LNCAP (cell line): ENCODE measurements around the gene SCUBE2.

Experiments
- CTCF ChIP-seq: fragments of 450-650 bp; IDR thresholded peaks from 2 replicates; pipeline ENCODE4 v1.5.1; 2017; ENCODE audit warnings: mild to moderate bottlenecking

SCUBE2 gene

GRCh38 chr11:9099617-9100016, 8.2 kb upstream of the SCUBE2 start:
- TF ChIP-seq CTCF: no peak

GRCh38 chr11:9096427-9096826, 5.0 kb upstream of the SCUBE2 start:
- no peak for TF ChIP-seq CTCF

GRCh38 chr11:9095421-9095820, 4.0 kb upstream of the SCUBE2 start:
- TF ChIP-seq CTCF: no peak; the same call in 1 of the 2 replicates

GRCh38 chr11:9094420-9094819, 3.0 kb upstream of the SCUBE2 start:
- no peak for TF ChIP-seq CTCF

- peak; percentile 45; the same call in 1 of the 2 replicates for TF ChIP-seq CTCF
These were observed 1.7 kb upstream of the SCUBE2 start for GRCh38 chr11:9092853-9093778.

GRCh38 chr11:9092072-9092471, 673 bp upstream of the SCUBE2 start:
- TF ChIP-seq CTCF: no peak

GRCh38 chr11:9090488-9091043, 833 bp downstream of the SCUBE2 start:
- no peak for TF ChIP-seq CTCF
